Transverse colon (tissue), 4 donors: ENCODE data around the gene CSNK2A1. TPM values are rescaled to one million over a fixed set of nuclear protein-coding genes. Genes with fewer than 3 reads are reported as not detected.
A peak's percentile ranks its signal among the peaks of the same experiment; 100 is the strongest.

Experiments
- DNase-seq: peaks from one replicate; pipeline ENCODE4 v3.0.0-alpha.2; 2019
- H3K27ac ChIP-seq, 4 donors: fragments of 200-600 bp; sonication (generic); 2 replicates each; pipeline ENCODE4 v1.5.1; 2016 to 2018; ENCODE audit warnings: inconsistent platforms in 4 of 4
- H3K27me3 ChIP-seq: fragments of 200-600 bp; sonication (generic); 2 replicates; pipeline ENCODE4 v1.5.1; 2017; ENCODE audit warnings: inconsistent platforms
- H3K36me3 ChIP-seq, 4 donors: fragments of 200-600 bp; sonication (generic); 2 replicates each; pipeline ENCODE4 v1.5.1; 2017 to 2019; ENCODE audit warnings: inconsistent platforms in 4 of 4
- H3K4me1 ChIP-seq, 4 donors: fragments of 200-600 bp; sonication (generic); 2 replicates each; pipeline ENCODE4 v1.5.1; 2017 to 2020; ENCODE audit warnings: inconsistent platforms in 4 of 4
- H3K4me3 ChIP-seq, 4 donors: fragments of 200-600 bp; sonication (generic); 1 replicate in 1 of 4; 2 replicates in 3 of 4; pipeline versions ENCODE4 v1.5.1 to v1.6.1; 2017 to 2019; ENCODE audit warnings: inconsistent platforms in 4 of 4
- H3K9me3 ChIP-seq, 2 donors: fragments of 200-600 bp; sonication (generic); 2 replicates each; pipeline ENCODE4 v1.5.1; 2017 to 2019; ENCODE audit warnings: inconsistent platforms in 2 of 2
- EP300 ChIP-seq: sonication (generic); formaldehyde crosslinking; IDR thresholded peaks from one replicate; pipeline ENCODE4 v1.6.1; 2017; ENCODE audit warnings: antibody characterized with exemption, low read depth
- POLR2A ChIP-seq: fragments of 450-650 bp; IDR thresholded peaks from one replicate; pipeline ENCODE4 v1.6.1; 2016; ENCODE audit warnings: antibody characterized with exemption, mild to moderate bottlenecking, moderate library complexity
- POLR2AphosphoS5 ChIP-seq, 3 donors: sonication (generic); formaldehyde crosslinking; IDR thresholded peaks; one replicate each; pipeline ENCODE4 v1.6.1; 2016; ENCODE audit warnings: antibody characterized with exemption in 3 of 3
- WGBS, 2 donors: methylation state at CpG; one replicate each; pipeline ENCODE4 v1.1.5; 2018; ENCODE audit warnings: low coverage in 1 of 2; 5-methylcytosine and 5-hydroxymethylcytosine counted together
- in situ Hi-C, 4 donors: fragments of 200-750 bp; cut with MboI; loops; one replicate each; pipeline versions ENCODE4 v1.15.0 to v1.15.1; 2017; ENCODE audit warnings: low sequenced_read_pairs in 3 of 4, low pct_ligation_motif_present in 1 of 4, low pct_unique_long_range_greater_than_20kb in 1 of 4
- intact Hi-C: fragments of 100-400 bp; cut with DNase I; formaldehyde crosslinking; loops from one replicate; pipeline ENCODE4 v1.15.1; 2023; ENCODE audit warnings: low total_unique reads
- total RNA-seq, 4 donors: library from RNA; depleted of rRNA; stranded (reverse); fragments of >200 nt; gene quantifications; one replicate each; pipeline ENCODE4 v1.1.0, GENCODE V29; 2016
- TF ChIP-seq, protein P1 (sequence below), 5 experiments: fragments of 200-600 bp in 3 of 5; fragments of 450-650 bp in 2 of 5; sonication (generic) in 3 of 5; IDR thresholded peaks; 1 replicate in 2 of 5; 2 replicates in 3 of 5; pipeline ENCODE4 v1.5.1; 2016 to 2017; ENCODE audit warnings: antibody characterized with exemption in 5 of 5, inconsistent platforms in 3 of 5, mild to moderate bottlenecking in 2 of 5, moderate library complexity in 1 of 5

CSNK2A1 gene
- total RNA-seq, 4 donors from 2014 or later = 76.7 to 100 (median 82.6) TPM

DNA sequence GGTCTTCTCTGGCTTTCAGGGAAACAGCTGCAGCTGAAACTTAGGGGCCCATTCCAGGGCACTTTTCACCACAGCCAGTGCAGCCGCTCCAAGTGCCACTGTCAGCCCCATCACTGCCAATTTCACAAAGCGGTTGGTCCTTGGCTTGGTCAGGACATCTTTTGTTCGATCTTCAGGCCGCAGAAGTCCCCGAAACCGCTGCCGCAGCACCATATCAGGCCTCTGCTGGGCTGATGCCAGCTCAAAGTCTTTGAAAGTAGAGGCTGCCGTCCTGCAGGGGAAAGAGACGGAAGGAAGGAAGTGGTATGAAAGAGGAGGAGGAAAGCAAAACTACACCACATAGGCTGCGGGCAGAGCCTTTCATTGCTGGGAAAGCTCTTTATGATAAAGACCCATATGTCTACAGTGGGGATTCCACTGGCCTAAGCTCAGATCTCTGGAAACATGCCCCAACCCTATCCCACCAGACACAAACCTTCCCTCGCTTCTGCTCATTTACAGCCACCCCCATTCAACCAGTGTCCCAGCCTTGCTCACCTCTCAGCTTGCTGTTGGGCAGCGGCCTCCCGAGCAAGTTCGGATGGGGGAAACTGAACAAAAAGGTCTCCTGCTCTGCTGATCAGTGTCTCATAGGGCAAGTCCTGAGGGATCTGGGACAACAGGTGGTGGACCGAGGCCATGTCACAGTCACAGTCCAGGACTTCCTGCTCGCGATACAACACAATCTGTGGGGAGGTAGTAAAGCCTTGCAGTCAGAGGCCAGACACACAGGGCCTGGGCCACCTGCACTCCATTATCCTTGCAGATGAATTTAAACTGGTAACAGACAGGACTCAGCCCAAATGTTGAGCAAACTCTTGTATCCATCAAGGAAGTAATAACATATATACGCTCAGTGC is 104.8 kb downstream of the CSNK2A1 start:
- peak; percentile 41 for DNase-seq
- no peaks in the 10 kb centered on the region for H3K9me3 ChIP-seq
- TF ChIP-seq POLR2AphosphoS5 (IDR thresholded peaks at IDR 0.05) (no peak), EP300 (no peak), POLR2A (no peak)
- TF ChIP-seq, protein P1, sequence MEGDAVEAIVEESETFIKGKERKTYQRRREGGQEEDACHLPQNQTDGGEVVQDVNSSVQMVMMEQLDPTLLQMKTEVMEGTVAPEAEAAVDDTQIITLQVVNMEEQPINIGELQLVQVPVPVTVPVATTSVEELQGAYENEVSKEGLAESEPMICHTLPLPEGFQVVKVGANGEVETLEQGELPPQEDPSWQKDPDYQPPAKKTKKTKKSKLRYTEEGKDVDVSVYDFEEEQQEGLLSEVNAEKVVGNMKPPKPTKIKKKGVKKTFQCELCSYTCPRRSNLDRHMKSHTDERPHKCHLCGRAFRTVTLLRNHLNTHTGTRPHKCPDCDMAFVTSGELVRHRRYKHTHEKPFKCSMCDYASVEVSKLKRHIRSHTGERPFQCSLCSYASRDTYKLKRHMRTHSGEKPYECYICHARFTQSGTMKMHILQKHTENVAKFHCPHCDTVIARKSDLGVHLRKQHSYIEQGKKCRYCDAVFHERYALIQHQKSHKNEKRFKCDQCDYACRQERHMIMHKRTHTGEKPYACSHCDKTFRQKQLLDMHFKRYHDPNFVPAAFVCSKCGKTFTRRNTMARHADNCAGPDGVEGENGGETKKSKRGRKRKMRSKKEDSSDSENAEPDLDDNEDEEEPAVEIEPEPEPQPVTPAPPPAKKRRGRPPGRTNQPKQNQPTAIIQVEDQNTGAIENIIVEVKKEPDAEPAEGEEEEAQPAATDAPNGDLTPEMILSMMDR (IDR thresholded peaks at IDR 0.05) = no peak
- in situ Hi-C loops (no loop called here), intact Hi-C loops (loop anchor here (1.0 kb wide), 1 partner anchor 29 kb away; no protein-coding TSS in a partner anchor)
- H3K4me1 ChIP-seq = peaks cover 0 to 26% (median 9%) of the 10 kb centered on the region in 4 donors
- 75 to 79% methylated on average over 10 to 18 of the region's 18 CpGs for WGBS, 2 donors
- H3K4me3 ChIP-seq = no peak overlapping the region
- peak overlapping the region in 1 of 4 donors; percentile 11 for H3K27ac ChIP-seq
- H3K27me3 ChIP-seq = no peaks in the 10 kb centered on the region
- peaks cover 0 to 29% (median 13%) of the 10 kb centered on the region in 4 donors for H3K36me3 ChIP-seq

- TF ChIP-seq, protein P1 (IDR thresholded peaks at IDR 0.05) = no peak
- TF ChIP-seq EP300 (no peak), POLR2AphosphoS5 (IDR thresholded peaks at IDR 0.05) (no peak), POLR2A (no peak)
- DNase-seq = no peak
- H3K27me3 ChIP-seq = no peaks in the 10 kb centered on the region
- peaks cover 0 to 26% (median 13%) of the 10 kb centered on the region in 4 donors for H3K36me3 ChIP-seq
- in situ Hi-C loops = no loop called here
- no peak overlapping the region for H3K4me3 ChIP-seq
- 60 to 73% methylated on average over 1 to 6 of the region's 6 CpGs for WGBS, 2 donors
- peaks cover 0 to 17% (median 2%) of the 10 kb centered on the region in 4 donors for H3K4me1 ChIP-seq
- H3K9me3 ChIP-seq = no peaks in the 10 kb centered on the region
- H3K27ac ChIP-seq = peak overlapping the region in 1 of 4 donors; percentile 11
- intact Hi-C loops = no loop called here
Observed at GRCh38 chr20:437787-438486, 105.7 kb downstream of the CSNK2A1 start.

GRCh38 chr20:436476-436875 is 107.1 kb downstream of the CSNK2A1 start:
- Histone ChIP-seq H3K9me3 (no peaks in the 10 kb centered on the region), H3K27me3 (no peaks in the 10 kb centered on the region), H3K36me3 (peaks cover 0 to 25% (median 9%) of the 10 kb centered on the region in 4 donors), H3K27ac (no peak overlapping the region), H3K4me3 (no peak overlapping the region), H3K4me1 (peaks cover 0 to 13% (median 0%) of the 10 kb centered on the region in 4 donors)
- intact Hi-C loops = no loop called here
- DNase-seq = no peak
- no peak for TF ChIP-seq EP300
- TF ChIP-seq, protein P1 (IDR thresholded peaks at IDR 0.05) = no peak
- no peak for TF ChIP-seq POLR2A
- TF ChIP-seq POLR2AphosphoS5 (IDR thresholded peaks at IDR 0.05) = no peak
- in situ Hi-C loops = no loop called here
- WGBS, 2 donors = 83 to 90% methylated on average over 2 to 5 of the region's 5 CpGs

DNA sequence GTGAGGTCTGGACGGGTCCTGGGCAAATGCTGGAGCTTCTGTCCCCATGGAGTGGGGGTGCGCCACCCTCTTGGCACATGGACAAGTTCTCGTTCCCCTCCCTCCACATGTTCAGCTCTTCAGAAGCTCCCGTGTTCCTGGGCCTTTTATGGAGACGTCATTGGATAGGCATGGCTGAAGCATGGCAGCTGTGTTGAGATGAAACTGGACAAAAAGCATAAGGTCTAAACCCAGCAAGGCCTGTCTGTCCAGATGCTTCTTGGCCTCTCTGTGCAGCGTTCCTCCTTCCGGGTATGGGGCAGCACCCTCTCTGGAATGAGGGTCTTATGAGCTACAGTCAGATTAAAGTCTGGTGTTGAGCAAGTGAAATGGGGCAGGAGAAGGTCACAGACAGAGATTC is 108.0 kb downstream of the CSNK2A1 start:
- peaks cover 0 to 13% (median 0%) of the 10 kb centered on the region in 4 donors for H3K4me1 ChIP-seq
- H3K36me3 ChIP-seq = peaks cover 0 to 17% (median 5%) of the 10 kb centered on the region in 4 donors
- no peak for DNase-seq
- H3K27me3 ChIP-seq = no peaks in the 10 kb centered on the region
- in situ Hi-C loops (no loop called here), intact Hi-C loops (no loop called here)
- no peak overlapping the region for H3K4me3 ChIP-seq
- no peak for TF ChIP-seq POLR2A
- TF ChIP-seq, protein P1 (IDR thresholded peaks at IDR 0.05) = no peak
- TF ChIP-seq POLR2AphosphoS5 (IDR thresholded peaks at IDR 0.05) = no peak
- no peak for TF ChIP-seq EP300
- 82% methylated on average over 7 of the region's 7 CpGs; no CpG with 5 or more reads in 1 of the 2 donors for WGBS, 2 donors
- no peak overlapping the region for H3K27ac ChIP-seq
- no peaks in the 10 kb centered on the region for H3K9me3 ChIP-seq
